Measurements from ENCODE around the gene PNLIPRP2.

- TF ChIP-seq CTCF (IDR thresholded peaks at IDR 0.05): no peak
- no peak for TF ChIP-seq POLR2A (IDR thresholded peaks at IDR 0.05)
- TF ChIP-seq EP300 (IDR thresholded peaks at IDR 0.05): no peak
Measured at GRCh38 chr10:116676633-116677032, 55.9 kb downstream of the PNLIPRP2 start.

Data from gastroesophageal sphincter (tissue), 3 donors.